Skeletal muscle cell (primary cell): ENCODE data around the gene RHOU.
"Not testable (repeated sequence)": the region's sequence is repeated elsewhere in the genome, so short reads cannot be mapped to it uniquely, and the experiment has no call there.

Experiments used
- DNase-seq: peaks from one replicate; pipeline ENCODE4 v3.0.0-alpha.2; 2010; ENCODE audit warnings: low read depth
- H3K4me3 ChIP-seq: 2 replicates; pipeline ENCODE4 v1.5.1; 2011; ENCODE audit warnings: low read depth, mild to moderate bottlenecking, control low read depth, low read length, moderate library complexity

RHOU gene

DNA sequence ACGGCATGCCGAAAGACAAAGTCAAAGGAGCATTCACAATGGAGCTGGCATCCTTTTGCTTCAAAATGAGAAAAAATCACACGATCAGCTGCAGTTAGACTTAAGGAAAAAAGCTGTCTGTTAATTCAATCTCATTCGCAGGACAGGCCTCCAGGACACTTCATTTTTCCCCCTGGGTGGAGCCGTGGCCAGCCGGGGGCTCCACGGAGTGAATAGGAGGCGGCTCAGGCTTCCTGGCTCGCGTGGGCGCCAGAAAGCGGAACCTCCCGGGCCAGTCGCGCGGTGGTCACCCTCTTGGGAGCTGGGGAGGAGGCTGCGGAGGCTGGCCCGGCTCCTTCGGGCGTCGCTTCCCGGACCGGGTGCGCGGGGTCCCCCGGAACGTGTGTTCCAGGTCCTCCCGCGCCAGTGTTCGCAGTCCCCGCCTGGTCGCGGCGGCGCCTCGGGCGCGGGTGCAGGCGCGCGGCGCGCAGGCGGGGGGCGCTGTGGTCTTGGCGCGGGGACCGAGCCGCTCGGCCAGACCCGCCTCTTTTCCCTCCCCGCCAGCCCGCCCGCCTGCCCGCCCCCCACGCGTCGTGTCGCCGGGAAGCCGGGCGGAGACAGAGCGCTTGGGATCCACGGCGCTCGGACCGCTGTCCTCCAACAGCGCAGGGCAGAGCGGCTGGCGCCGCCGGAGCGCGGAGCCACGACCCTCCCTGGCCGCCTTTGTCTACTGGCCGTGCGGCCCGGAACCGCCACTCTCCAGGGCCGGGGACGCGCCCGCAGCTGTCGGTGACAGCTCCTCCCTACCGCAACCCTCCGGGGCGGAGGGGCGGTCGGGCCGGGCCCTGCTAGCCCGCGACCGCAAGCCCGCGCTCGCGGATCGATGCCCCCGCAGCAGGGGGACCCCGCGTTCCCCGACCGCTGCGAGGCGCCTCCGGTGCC, at the start of gene RHOU:
TSS of gene RHOU (plus strand) at position 599 of the 921 bp plus-strand sequence. CDS start at position 863, 264 bp downstream.
- H3K4me3 ChIP-seq = peak within 1 kb of the TSS; percentile 55
- no peak for DNase-seq

DNA sequence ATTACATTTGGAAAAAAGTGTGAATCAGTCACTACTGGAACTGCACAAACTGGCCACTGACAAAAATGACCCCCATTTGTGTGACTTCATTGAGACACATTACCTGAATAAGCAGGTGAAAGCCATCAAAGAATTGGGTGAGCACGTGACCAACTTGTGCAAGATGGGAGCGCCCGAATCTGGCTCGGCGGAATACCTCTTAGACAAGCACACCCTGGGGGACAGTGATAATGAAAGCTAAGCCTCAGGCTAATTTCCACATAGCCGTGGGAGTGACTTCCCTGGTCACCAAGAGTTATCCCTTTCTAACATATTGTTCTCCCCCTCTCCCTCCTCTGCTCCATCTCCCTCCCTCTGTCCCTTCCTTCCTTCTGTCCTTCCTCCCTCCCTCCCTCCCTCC, 47.7 kb upstream of the RHOU start:
- H3K4me3 ChIP-seq = no peak overlapping the region
- DNase-seq = no peak

DNA sequence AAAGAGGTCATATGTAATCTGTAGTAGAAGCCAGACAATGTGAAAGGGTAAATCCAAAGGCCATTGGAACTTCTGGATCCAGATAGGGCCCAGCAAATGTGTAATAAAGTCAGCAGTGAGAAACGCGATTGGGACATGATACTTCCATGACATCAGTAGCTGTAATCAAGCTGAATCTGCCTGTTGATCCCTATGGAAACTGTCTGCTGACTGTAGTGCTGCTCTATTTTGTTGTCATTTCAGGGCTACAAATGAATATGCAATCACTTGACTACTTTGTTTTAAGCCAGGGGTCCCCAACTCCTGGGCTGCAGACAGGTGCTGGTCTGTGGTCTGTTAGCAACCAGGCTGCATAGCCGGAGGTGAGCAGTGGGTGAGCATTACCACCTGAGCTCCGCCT, 46.0 kb upstream of the RHOU start:
- no peak for DNase-seq
- H3K4me3 ChIP-seq = no peak overlapping the region

DNA sequence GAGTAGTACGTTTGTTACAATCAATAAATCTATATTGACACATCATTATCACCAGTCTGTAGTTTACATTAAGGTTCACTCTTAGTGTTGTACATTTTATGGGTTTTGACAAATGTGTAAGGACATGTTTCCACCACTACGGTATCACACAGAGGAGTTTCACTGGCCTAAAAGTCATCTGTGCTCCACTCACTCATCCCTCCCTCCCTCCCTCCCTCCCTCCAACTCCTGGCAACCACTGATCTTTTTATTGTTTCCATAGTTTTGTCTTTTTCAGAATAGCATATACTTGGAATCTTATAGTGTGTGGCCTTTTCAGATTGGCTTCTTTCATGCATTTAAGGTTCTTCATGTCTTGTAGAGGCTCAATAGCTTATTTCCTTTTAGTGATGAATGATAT, 44.1 kb upstream of the RHOU start:
- H3K4me3 ChIP-seq = no peak overlapping the region
- DNase-seq = no peak

DNA sequence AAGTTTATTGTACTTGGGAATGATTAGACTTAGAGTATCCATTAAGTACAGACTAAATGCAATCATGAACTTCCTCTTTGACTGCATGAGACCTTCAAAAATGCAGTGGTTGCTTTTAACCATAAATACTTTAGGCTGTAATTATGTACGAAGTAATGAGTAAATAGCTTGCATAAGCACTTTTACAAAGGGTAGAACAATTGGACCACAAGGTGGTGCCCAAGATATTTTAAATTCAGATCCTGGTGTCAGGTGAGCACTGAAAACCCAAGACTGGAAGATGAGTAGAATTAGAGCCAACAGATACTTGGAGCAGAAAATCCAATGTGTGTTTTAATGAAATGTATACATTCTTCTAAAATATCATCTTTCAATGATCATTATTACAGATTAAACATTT, 43.4 kb upstream of the RHOU start:
- DNase-seq = no peak
- H3K4me3 ChIP-seq = no peak overlapping the region

DNA sequence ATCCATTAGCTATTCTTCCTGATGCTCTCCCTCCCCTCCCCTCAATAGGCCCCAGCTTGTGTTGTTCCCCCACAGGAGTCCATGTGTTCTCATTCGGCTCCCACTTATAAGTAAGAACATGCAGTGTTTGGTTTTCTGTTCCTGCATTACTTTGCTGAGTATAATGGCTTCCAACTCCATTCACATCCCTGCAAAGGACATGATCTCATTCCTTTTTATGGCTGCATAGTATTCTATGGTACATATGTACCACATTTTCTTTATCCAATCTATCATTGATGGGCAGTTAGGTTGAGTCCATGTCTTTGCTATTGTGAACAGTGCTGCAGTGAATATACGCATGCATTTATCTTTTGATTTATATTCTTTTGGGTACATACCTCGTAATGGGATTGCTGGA, 40.8 kb upstream of the RHOU start:
- DNase-seq, H3K4me3 ChIP-seq: not testable (repeated sequence)

- H3K4me3 ChIP-seq = no peak overlapping the region
- no peak for DNase-seq
Observed at GRCh38 chr1:228695015-228695955, 40.0 kb upstream of the RHOU start.

GRCh38 chr1:228697207-228698016, 37.9 kb upstream of the RHOU start:
- no peak overlapping the region for H3K4me3 ChIP-seq
- peak; percentile 26 for DNase-seq

DNA sequence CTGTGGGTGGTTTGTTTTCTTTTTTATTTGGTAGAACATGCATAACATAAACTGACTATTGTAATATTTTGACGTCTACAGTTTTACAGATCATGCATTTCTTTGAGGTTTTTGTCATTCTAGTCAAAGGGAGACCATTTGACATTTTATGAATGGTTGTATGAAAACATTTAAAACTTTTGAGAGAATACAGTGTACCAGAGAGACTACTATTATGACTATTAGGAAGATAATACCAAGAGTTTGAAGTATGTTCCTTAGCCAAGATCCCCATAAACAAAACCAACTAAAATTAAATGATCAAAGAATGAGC, 37.3 kb upstream of the RHOU start:
- DNase-seq = no peak
- no peak overlapping the region for H3K4me3 ChIP-seq

DNA sequence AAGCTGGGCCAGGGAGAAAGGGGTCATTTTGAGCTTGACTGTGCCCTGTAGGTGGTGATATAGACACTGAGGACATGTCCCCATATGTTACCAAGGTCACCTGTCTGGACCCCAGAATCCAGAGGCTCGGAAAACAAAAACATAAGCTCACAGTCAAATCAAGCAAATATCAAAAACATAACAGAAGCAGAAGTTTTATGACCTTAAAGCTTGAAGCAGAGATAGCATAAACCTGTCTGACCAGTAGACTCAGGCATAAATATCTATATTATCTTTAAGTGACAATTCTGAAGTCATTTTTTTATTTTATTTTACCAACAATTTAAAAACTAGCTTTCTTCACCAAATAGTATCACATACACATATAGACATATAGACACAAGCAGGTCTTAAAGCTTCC, 32.8 kb upstream of the RHOU start:
- no peak for DNase-seq

GRCh38 chr1:228706305-228706704, 29.0 kb upstream of the RHOU start:
- DNase-seq = no peak
- no peak overlapping the region for H3K4me3 ChIP-seq

More for the DNA sequence above, 32.8 kb upstream of the RHOU start:
- H3K4me3 ChIP-seq = no peak overlapping the region

- no peak for DNase-seq
- H3K4me3 ChIP-seq = no peak overlapping the region
Observed at GRCh38 chr1:228717081-228717480, 18.2 kb upstream of the RHOU start.

GRCh38 chr1:228721407-228721806, 13.9 kb upstream of the RHOU start:
- no peak overlapping the region for H3K4me3 ChIP-seq
- no peak for DNase-seq

DNA sequence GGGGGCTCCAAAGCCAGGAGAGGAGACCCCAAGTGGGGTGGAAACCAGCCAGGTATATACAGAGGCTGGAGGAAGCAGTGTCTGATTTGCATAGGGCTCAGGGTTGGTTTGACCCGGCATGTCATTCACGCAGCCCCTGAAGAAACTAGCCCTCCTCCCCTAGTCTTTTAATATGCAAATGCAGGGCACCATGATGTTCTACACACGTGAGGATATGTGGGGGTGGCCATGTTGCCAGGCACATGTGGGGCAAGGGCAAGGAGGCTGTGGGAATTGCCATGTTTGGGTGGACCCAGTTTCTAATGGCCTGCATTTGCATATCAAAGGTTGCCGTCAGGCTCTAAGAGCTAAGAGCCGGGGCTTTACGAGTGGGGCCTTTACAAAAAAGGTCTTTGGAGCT, 12.0 kb upstream of the RHOU start:
- no peak overlapping the region for H3K4me3 ChIP-seq
- DNase-seq = no peak

- no peak overlapping the region for H3K4me3 ChIP-seq
- no peak for DNase-seq
Observed at GRCh38 chr1:228723921-228724320, 11.4 kb upstream of the RHOU start.

GRCh38 chr1:228725178-228725577, 10.1 kb upstream of the RHOU start:
- H3K4me3 ChIP-seq = no peak overlapping the region

GRCh38 chr1:228727681-228728171, 7.6 kb upstream of the RHOU start:
- no peak for DNase-seq
- H3K4me3 ChIP-seq = no peak overlapping the region

More at GRCh38 chr1:228725178-228725577, 10.1 kb upstream of the RHOU start:
- DNase-seq = no peak

DNA sequence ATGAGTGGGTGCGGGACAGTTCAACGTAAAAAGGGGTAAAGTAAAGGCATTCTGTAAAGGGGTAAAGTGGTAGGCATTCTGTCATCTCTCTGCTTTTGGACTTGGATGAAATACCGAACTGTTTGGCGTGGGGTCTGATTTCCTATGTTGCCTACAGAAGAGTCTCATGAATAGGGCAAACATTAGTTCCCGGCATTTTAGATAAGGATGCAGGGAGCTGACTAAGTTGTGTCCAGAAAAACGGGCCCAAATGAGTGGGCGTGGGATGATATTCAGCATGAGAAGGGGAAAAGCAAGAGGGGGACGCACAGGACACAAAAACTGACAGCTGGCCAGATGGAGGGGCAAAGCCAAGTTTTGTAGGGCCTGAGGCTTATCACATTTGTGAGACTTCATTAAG, 2.9 kb upstream of the RHOU start:
- no peak overlapping the region for H3K4me3 ChIP-seq
- DNase-seq = no peak

GRCh38 chr1:228733576-228733975, 1.7 kb upstream of the RHOU start:
- DNase-seq = no peak

More at GRCh38 chr1:228733576-228733975, 1.7 kb upstream of the RHOU start:
- H3K4me3 ChIP-seq = no peak overlapping the region
